Measurements from ENCODE around the gene MFGE8. TPM values are rescaled to one million over a fixed set of nuclear protein-coding genes. Genes with fewer than 3 reads are reported as not detected.

MFGE8 gene
- polyA plus RNA-seq, 1 donor (not counting 4 experiments of a cell fraction or from before 2014, with no cell fraction given), result 55.3 TPM

DNA sequence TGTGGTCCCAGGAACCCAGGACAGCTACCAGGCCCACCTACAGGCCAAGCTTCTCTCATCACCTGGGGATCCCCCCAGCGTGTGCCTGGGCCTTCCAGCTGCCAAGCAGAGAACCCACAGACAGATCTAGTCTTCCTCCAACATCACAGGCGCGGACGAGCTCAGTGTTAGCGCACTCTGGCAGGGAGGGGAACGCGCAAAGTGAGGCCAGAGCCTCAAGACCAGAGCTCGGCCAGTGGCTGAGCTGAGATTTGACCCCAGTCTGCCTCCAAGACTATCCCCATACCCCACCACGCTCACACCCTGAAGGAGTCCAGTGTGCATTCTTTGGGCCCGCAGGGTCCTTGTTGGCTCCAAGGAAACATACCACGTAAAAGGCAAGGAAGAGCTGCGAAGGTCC, 5.1 kb downstream of the MFGE8 start:
- dilution Hi-C loops (cut with MboI; ENCODE audit: extremely low pct_ligation_motif_present, low sequenced_read_pairs), result no loop called here
- Histone ChIP-seq H3K9ac (ENCODE audit: control insufficient read depth, extremely low read depth, insufficient read depth, low read length) (no peak overlapping the region), H3K4me3 (ENCODE audit: control insufficient read depth in 2 of 3, extremely low read depth in 1 of 3, insufficient read depth in 2 of 3, low read depth in 1 of 3, low read length in 3 of 3) (no peak overlapping the region), H3K9me3 (ENCODE audit: control insufficient read depth, low read depth, low read length) (no peaks in the 10 kb centered on the region), H3K4me2 (ENCODE audit: control insufficient read depth, extremely low read depth, insufficient read depth, low read depth, low read length) (no peak overlapping the region), H3K9me1 (ENCODE audit: control insufficient read depth, extremely low read depth, insufficient read depth, low read length) (no peaks in the 10 kb centered on the region), H3K79me2 (ENCODE audit: control insufficient read depth, insufficient read depth, low read length) (no peaks in the 10 kb centered on the region), H4K20me1 (ENCODE audit: control insufficient read depth, extremely low read depth, insufficient read depth, low read length) (no peaks in the 10 kb centered on the region), H3K27me3 (ENCODE audit: control insufficient read depth, extremely low read depth, insufficient read depth, low read length) (no peaks in the 10 kb centered on the region), H3K4me1 (ENCODE audit: control insufficient read depth, extremely low read depth, insufficient read depth, low read length) (peaks cover 13% of the 10 kb centered on the region), H3K36me3 (ENCODE audit: control insufficient read depth in 2 of 2, extremely low read depth in 1 of 2, insufficient read depth in 2 of 2, low read length in 2 of 2) (peaks cover 7 to 24% of the 10 kb centered on the region in 2 experiments), H2AFZ (ENCODE audit: control insufficient read depth, low read length) (no peak overlapping the region), H3K27ac (ENCODE audit: control insufficient read depth, insufficient read depth, low read length) (no peak overlapping the region)
- TF ChIP-seq EZH2 (IDR thresholded peaks at IDR 0.05; ENCODE audit: low read length), result no peak
- TF ChIP-seq, protein P1, sequence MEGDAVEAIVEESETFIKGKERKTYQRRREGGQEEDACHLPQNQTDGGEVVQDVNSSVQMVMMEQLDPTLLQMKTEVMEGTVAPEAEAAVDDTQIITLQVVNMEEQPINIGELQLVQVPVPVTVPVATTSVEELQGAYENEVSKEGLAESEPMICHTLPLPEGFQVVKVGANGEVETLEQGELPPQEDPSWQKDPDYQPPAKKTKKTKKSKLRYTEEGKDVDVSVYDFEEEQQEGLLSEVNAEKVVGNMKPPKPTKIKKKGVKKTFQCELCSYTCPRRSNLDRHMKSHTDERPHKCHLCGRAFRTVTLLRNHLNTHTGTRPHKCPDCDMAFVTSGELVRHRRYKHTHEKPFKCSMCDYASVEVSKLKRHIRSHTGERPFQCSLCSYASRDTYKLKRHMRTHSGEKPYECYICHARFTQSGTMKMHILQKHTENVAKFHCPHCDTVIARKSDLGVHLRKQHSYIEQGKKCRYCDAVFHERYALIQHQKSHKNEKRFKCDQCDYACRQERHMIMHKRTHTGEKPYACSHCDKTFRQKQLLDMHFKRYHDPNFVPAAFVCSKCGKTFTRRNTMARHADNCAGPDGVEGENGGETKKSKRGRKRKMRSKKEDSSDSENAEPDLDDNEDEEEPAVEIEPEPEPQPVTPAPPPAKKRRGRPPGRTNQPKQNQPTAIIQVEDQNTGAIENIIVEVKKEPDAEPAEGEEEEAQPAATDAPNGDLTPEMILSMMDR (optimal IDR thresholded peaks at IDR 0.05 in 1 of 3, IDR thresholded peaks at IDR 0.05 in 1 of 3, conservative IDR thresholded peaks at IDR 0.05 in 1 of 3; ENCODE audit: extremely low read depth in 1 of 3, insufficient read depth in 2 of 3, low read length in 3 of 3), result no peak
- FAIRE-seq (no peak), DNase-seq (ENCODE audit: low read depth, low spot score) (no peak)

- dilution Hi-C loops (cut with MboI; ENCODE audit: extremely low pct_ligation_motif_present, low sequenced_read_pairs), result no loop called here
- Histone ChIP-seq H3K79me2 (ENCODE audit: control insufficient read depth, insufficient read depth, low read length) (no peaks in the 10 kb centered on the region), H3K9me1 (ENCODE audit: control insufficient read depth, extremely low read depth, insufficient read depth, low read length) (no peaks in the 10 kb centered on the region), H3K4me1 (ENCODE audit: control insufficient read depth, extremely low read depth, insufficient read depth, low read length) (peaks cover 9% of the 10 kb centered on the region), H3K27ac (ENCODE audit: control insufficient read depth, insufficient read depth, low read length) (no peak overlapping the region), H4K20me1 (ENCODE audit: control insufficient read depth, extremely low read depth, insufficient read depth, low read length) (no peaks in the 10 kb centered on the region), H3K9ac (ENCODE audit: control insufficient read depth, extremely low read depth, insufficient read depth, low read length) (no peak overlapping the region), H3K9me3 (ENCODE audit: control insufficient read depth, low read depth, low read length) (no peaks in the 10 kb centered on the region), H3K4me3 (ENCODE audit: control insufficient read depth in 2 of 3, extremely low read depth in 1 of 3, insufficient read depth in 2 of 3, low read depth in 1 of 3, low read length in 3 of 3) (no peak overlapping the region), H2AFZ (ENCODE audit: control insufficient read depth, low read length) (no peak overlapping the region), H3K4me2 (ENCODE audit: control insufficient read depth, extremely low read depth, insufficient read depth, low read depth, low read length) (no peak overlapping the region), H3K36me3 (ENCODE audit: control insufficient read depth in 2 of 2, extremely low read depth in 1 of 2, insufficient read depth in 2 of 2, low read length in 2 of 2) (peaks cover 7 to 29% of the 10 kb centered on the region in 2 experiments), H3K27me3 (ENCODE audit: control insufficient read depth, extremely low read depth, insufficient read depth, low read length) (no peaks in the 10 kb centered on the region)
- no peak for DNase-seq (ENCODE audit: low read depth, low spot score)
- TF ChIP-seq, protein P1 (optimal IDR thresholded peaks at IDR 0.05 in 1 of 3, IDR thresholded peaks at IDR 0.05 in 1 of 3, conservative IDR thresholded peaks at IDR 0.05 in 1 of 3; ENCODE audit: extremely low read depth in 1 of 3, insufficient read depth in 2 of 3, low read length in 3 of 3), result no peak
- TF ChIP-seq EZH2 (IDR thresholded peaks at IDR 0.05; ENCODE audit: low read length), result no peak
- FAIRE-seq, result no peak
Measured at GRCh38 chr15:88907111-88907510, 6.1 kb downstream of the MFGE8 start.
